BLaER1 treated with 17β-estradiol and CSF1 and Interleukin-3, amounts not matched to agents 10 nM and 100 nM (cell line): ENCODE results near the gene PPT2.
"Not testable (repeated sequence)": the region's sequence is repeated elsewhere in the genome, so short reads cannot be mapped to it uniquely, and the experiment has no call there.

ENCODE experiments used
- H3K27ac ChIP-seq, 11 experiments: shearing (Covaris generic); formaldehyde crosslinking; 2 replicates each; pipeline ENCODE4 v1.8.1; 2022
- H3K27me3 ChIP-seq, 11 experiments: shearing (Covaris generic); formaldehyde crosslinking; 2 replicates each; pipeline ENCODE4 v1.8.1; 2022
- H3K36me3 ChIP-seq, 11 experiments: shearing (Covaris generic); formaldehyde crosslinking; 2 replicates each; pipeline ENCODE4 v1.8.1; 2022
- H3K4me1 ChIP-seq, 10 experiments: shearing (Covaris generic); formaldehyde crosslinking; 2 replicates each; pipeline ENCODE4 v1.8.1; 2022
- H3K4me2 ChIP-seq, 11 experiments: shearing (Covaris generic); formaldehyde crosslinking; 2 replicates each; pipeline ENCODE4 v1.8.1; 2022
- H3K4me3 ChIP-seq, 10 experiments: shearing (Covaris generic); formaldehyde crosslinking; 2 replicates each; pipeline ENCODE4 v1.8.1; 2022
- H3K9ac ChIP-seq, 11 experiments: shearing (Covaris generic); formaldehyde crosslinking; 2 replicates each; pipeline ENCODE4 v1.8.1; 2022
- H3K9me3 ChIP-seq, 11 experiments: shearing (Covaris generic); formaldehyde crosslinking; replicated peaks in 1 of 11; 2 replicates each; pipeline ENCODE4 v1.8.1; 2022
- H4K20me1 ChIP-seq, 11 experiments: shearing (Covaris generic); formaldehyde crosslinking; 2 replicates each; pipeline ENCODE4 v1.8.1; 2022
- Cebpa-rat ChIP-seq, 11 experiments: shearing (Covaris generic); IDR thresholded peaks; 2 replicates each; pipeline ENCODE4 v1.8.1; 2022

The PPT2 gene

GRCh38 chr6:32181915-32182529 is 28.1 kb downstream of the PPT2 start:
- peak overlapping the region in 5 of 11 experiments; percentile 2 to 95 (median 46); a peak in 6 of 22 replicates for H3K4me2 ChIP-seq
- TF ChIP-seq Cebpa-rat (IDR thresholded peaks at IDR 0.05): no peak
- peaks cover 31 to 75% (median 55%) of the 10 kb centered on the region in 10 experiments for H3K4me1 ChIP-seq
- H4K20me1 ChIP-seq: peaks cover 0 to 24% (median 5%) of the 10 kb centered on the region in 11 experiments; a peak in 9 of 22 replicates
- no peak overlapping the region for H3K4me3 ChIP-seq
- no peaks in the 10 kb centered on the region for H3K9me3 ChIP-seq
- H3K9ac ChIP-seq: peak overlapping the region; percentile 7 to 66 (median 37); a peak in 16 of 22 replicates
- no peaks in the 10 kb centered on the region for H3K27me3 ChIP-seq
- H3K27ac ChIP-seq: peak overlapping the region in 7 of 11 experiments; percentile 21 to 43 (median 37); a peak in 10 of 22 replicates
- peaks cover 52 to 66% (median 61%) of the 10 kb centered on the region in 11 experiments for H3K36me3 ChIP-seq

- Histone ChIP-seq H3K9me3 (no peaks in the 10 kb centered on the region), H3K36me3 (peaks cover 57 to 72% (median 67%) of the 10 kb centered on the region in 11 experiments), H3K27ac (peak overlapping the region in 7 of 11 experiments; percentile 21 to 43 (median 37); a peak in 10 of 22 replicates), H3K4me3 (no peak overlapping the region), H3K4me1 (peaks cover 32 to 77% (median 55%) of the 10 kb centered on the region in 10 experiments), H4K20me1 (peaks cover 0 to 28% (median 7%) of the 10 kb centered on the region in 11 experiments; a peak in 9 of 22 replicates), H3K9ac (peak overlapping the region; percentile 7 to 66 (median 37); a peak in 17 of 22 replicates), H3K27me3 (no peaks in the 10 kb centered on the region), H3K4me2 (peak overlapping the region in 5 of 11 experiments; percentile 2 to 95 (median 46); a peak in 6 of 22 replicates)
- no peak for TF ChIP-seq Cebpa-rat (IDR thresholded peaks at IDR 0.05)
These were observed 28.6 kb downstream of the PPT2 start for GRCh38 chr6:32182555-32182981.

GRCh38 chr6:32183030-32183429 is 29.1 kb downstream of the PPT2 start:
- Histone ChIP-seq H3K9me3 (no peaks in the 10 kb centered on the region), H3K4me2 (peak overlapping the region in 3 of 11 experiments; percentile 20 to 95 (median 46); a peak in 5 of 22 replicates), H3K36me3 (peaks cover 62 to 76% (median 71%) of the 10 kb centered on the region in 11 experiments), H3K9ac (peak overlapping the region in 10 of 11 experiments; percentile 7 to 66 (median 36); a peak in 16 of 22 replicates), H3K27me3 (no peaks in the 10 kb centered on the region), H3K4me1 (peaks cover 37 to 82% (median 60%) of the 10 kb centered on the region in 10 experiments), H4K20me1 (peaks cover 0 to 33% (median 7%) of the 10 kb centered on the region in 11 experiments; a peak in 9 of 22 replicates), H3K27ac (peak overlapping the region in 5 of 11 experiments; percentile 12 to 38 (median 37); a peak in 6 of 22 replicates), H3K4me3 (no peak overlapping the region)
- TF ChIP-seq Cebpa-rat (IDR thresholded peaks at IDR 0.05): no peak

GRCh38 chr6:32183483-32184083 is 29.6 kb downstream of the PPT2 start:
- H3K4me2 ChIP-seq: peak overlapping the region in 1 of 11 experiments; percentile 26; a peak in 1 of 22 replicates
- H3K4me1 ChIP-seq: peaks cover 42 to 87% (median 65%) of the 10 kb centered on the region in 10 experiments
- H3K4me3 ChIP-seq: no peak overlapping the region
- peak overlapping the region in 10 of 11 experiments; percentile 5 to 66 (median 36); a peak in 12 of 22 replicates for H3K9ac ChIP-seq
- peak overlapping the region in 4 of 11 experiments; percentile 12 to 37 (median 22); a peak in 5 of 22 replicates for H3K27ac ChIP-seq
- H3K27me3 ChIP-seq: no peaks in the 10 kb centered on the region
- no peaks in the 10 kb centered on the region for H3K9me3 ChIP-seq
- H4K20me1 ChIP-seq: peaks cover 0 to 37% (median 7%) of the 10 kb centered on the region in 11 experiments; a peak in 9 of 22 replicates
- H3K36me3 ChIP-seq: peaks cover 66 to 81% (median 75%) of the 10 kb centered on the region in 11 experiments
- no peak for TF ChIP-seq Cebpa-rat (IDR thresholded peaks at IDR 0.05)

- Histone ChIP-seq H3K4me2 (peak within 1 kb of the TSS in 2 of 11 experiments; percentile 26 to 95; a peak in 2 of 22 replicates), H3K9me3 (no peaks in the 10 kb centered on the region)
These were observed 30.2 kb downstream of the PPT2 start, which contains the start of gene AGER for GRCh38 chr6:32184084-32184640. TSS of gene AGER (minus strand) at chr6:32184253. CDS start at chr6:32184222, 31 bp downstream.

GRCh38 chr6:32185681-32186131 is 31.8 kb downstream of the PPT2 start:
- peak overlapping the region in 5 of 11 experiments; percentile 5 to 99 (median 97); a peak in 7 of 22 replicates for H3K4me2 ChIP-seq
- not testable (repeated sequence) for H3K27me3 ChIP-seq, H3K9me3 ChIP-seq, H3K27ac ChIP-seq, H3K4me3 ChIP-seq
- peaks cover 0 to 37% (median 7%) of the 10 kb centered on the region in 11 experiments; a peak in 9 of 22 replicates for H4K20me1 ChIP-seq
- peak overlapping the region in 4 of 11 experiments; percentile 44 to 96 (median 78); a peak in 5 of 22 replicates for H3K9ac ChIP-seq
- H3K4me1 ChIP-seq: peaks cover 38 to 73% (median 54%) of the 10 kb centered on the region in 10 experiments
- peaks cover 57 to 69% (median 65%) of the 10 kb centered on the region in 11 experiments for H3K36me3 ChIP-seq

More at GRCh38 chr6:32184084-32184640, 30.2 kb downstream of the PPT2 start, which contains the start of gene AGER:
- no peaks in the 10 kb centered on the region for H3K27me3 ChIP-seq
- H3K4me1 ChIP-seq: peaks cover 42 to 88% (median 66%) of the 10 kb centered on the region in 10 experiments
- no peak within 1 kb of the TSS for H3K4me3 ChIP-seq
- peak within 1 kb of the TSS in 10 of 11 experiments; percentile 26 to 66 (median 36); a peak in 12 of 22 replicates for H3K9ac ChIP-seq
- TF ChIP-seq Cebpa-rat (IDR thresholded peaks at IDR 0.05): 0 out of 22 replicates have a peak, but pooled peaks of 1 of the 11 experiments have one; percentile 38
- peaks cover 66 to 81% (median 75%) of the 10 kb centered on the region in 11 experiments for H3K36me3 ChIP-seq
- H3K27ac ChIP-seq: peak within 1 kb of the TSS in 4 of 11 experiments; percentile 12 to 37 (median 29); a peak in 7 of 22 replicates
- H4K20me1 ChIP-seq: peaks cover 0 to 37% (median 7%) of the 10 kb centered on the region in 11 experiments; a peak in 9 of 22 replicates

GRCh38 chr6:32186151-32186840 is 32.4 kb downstream of the PPT2 start:
- peak overlapping the region in 10 of 11 experiments; percentile 2 to 55 (median 38); a peak in 15 of 22 replicates for H3K27ac ChIP-seq
- H3K4me1 ChIP-seq: peaks cover 43 to 72% (median 55%) of the 10 kb centered on the region in 10 experiments
- not testable (repeated sequence) for H3K27me3 ChIP-seq, H3K9me3 ChIP-seq
- peak overlapping the region; percentile 91 to 100 (median 98) for H3K4me2 ChIP-seq
- H3K9ac ChIP-seq: peak overlapping the region; percentile 5 to 96 (median 56); a peak in 19 of 22 replicates
- peaks cover 51 to 64% (median 60%) of the 10 kb centered on the region in 11 experiments for H3K36me3 ChIP-seq
- peaks cover 0 to 37% (median 7%) of the 10 kb centered on the region in 11 experiments; a peak in 9 of 22 replicates for H4K20me1 ChIP-seq
- H3K4me3 ChIP-seq: peak overlapping the region in 5 of 10 experiments; percentile 48 to 91 (median 83); a peak in 9 of 20 replicates
